NCI-H128 (cell line): ENCODE data around the gene CXCL11.
"Not testable (repeated sequence)": the region's sequence is repeated elsewhere in the genome, so short reads cannot be mapped to it uniquely, and the experiment has no call there.

Experiments
- DNase-seq: peaks from one replicate; lab custom pipeline; 2025; ENCODE audit not compliant: unreplicated experiment; lab: John Stamatoyannopoulos, UW

Gene CXCL11

DNA sequence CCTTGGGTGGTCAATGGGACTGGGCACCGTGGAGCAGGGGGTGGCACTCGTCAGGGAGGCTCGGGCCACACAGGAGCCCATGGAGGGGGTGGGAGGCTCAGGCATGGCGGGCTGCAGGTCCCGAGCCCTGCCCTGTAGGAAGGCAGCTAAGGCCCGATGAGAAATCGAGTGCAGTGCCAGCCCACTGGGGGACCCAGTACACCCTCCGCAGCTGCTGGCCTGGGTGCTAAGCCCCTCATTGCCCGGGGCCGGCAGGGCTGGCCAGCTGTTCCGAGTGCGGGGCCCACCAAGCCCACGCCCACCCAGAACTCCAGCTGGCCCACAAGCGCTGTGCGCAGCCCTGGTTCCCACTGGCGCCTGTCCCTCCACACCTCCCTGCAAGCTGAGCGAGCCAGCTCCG, 7.4 kb upstream of the CXCL11 start:
- DNase-seq = not testable (repeated sequence)

DNA sequence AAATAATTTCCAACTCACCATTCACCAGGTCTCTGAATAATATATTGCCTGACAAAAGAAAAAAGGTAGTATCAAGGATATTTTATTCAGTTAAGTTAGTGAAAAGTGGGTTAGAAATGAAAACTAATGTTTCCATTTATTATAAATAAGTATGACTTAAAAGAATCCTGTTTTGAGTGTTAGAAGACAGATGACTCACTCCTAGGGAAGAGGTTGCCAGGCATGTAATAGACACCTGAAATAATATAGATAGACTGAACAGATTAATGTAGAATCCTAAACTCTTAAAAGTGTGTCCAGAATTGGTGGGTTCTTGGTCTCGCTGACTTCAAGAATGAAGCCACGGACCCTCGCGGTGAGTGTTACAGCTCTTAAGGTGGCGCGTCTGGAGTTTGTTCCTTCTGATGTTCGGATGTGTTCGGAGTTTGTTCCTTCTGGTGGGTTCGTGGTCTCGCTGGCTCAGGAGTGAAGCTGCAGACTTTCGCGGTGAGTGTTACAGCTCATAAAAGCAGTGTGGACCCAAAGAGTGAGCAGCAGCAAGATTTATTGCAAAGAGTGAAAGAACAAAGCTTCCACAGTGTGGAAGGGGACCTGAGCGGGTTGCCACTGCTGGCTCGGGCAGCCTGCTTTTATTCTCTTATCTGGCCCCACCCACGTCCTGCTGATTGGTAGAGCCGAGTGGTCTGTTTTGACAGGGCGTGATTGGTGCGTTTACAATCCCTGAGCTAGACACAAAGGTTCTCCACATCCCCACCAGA, 6.5 kb upstream of the CXCL11 start:
- DNase-seq = not testable (repeated sequence)

DNA sequence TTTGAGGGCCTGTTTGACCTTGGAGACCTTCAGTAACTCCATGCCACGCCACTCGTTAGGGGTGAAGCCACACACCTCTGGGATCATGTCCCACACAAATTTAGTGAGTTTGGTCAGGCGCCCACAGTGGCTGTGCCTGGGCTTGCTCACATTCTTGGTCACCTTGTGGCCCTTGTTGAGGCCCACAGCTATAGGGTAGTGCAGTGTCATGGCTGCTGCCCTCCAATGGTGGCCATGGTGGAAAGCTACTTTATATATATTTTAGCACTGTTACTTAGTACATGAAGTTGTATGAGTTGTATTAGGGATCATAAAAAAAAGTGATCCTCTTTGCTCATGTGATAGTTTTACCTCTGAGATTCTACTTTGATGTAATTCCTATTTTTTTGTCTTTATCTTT, 985 bp upstream of the CXCL11 start:
- DNase-seq = no peak

DNA sequence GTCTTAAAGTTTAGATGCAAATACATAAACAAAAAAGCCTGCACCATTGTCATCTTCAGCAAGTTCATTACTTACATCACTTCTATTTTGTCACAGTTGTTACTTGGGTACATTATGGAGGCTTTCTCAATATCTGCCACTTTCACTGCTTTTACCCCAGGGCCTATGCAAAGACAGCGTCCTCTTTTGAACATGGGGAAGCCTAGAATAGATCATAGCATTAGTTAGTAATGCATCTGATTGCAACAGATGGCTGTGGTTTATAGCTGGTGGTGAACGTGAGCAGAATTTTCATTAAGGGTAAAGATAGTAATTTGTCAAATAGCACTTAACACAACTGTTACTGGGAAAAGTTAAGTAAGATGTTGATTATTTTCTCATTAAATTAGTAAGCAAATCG, 729 bp downstream of the CXCL11 start:
- no peak for DNase-seq

DNA sequence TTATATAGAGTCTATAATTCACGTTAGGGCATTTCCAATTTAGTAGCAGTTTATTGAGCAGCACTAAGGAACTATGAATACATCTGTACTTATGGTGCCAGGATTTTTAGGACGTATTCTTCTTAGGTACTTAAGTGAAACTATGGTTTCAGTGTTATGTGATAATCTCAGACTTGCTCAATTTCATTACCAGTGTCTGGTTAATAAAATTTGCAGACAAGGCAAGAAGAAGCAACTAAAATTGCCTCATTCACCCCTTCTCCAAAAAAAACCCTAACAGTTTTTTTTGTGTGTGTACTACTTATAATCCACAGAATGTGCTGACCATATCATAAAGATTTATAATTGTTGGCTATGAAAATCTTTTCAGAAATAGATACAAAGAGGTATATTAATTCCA, 6.6 kb downstream of the CXCL11 start:
- no peak for DNase-seq

DNA sequence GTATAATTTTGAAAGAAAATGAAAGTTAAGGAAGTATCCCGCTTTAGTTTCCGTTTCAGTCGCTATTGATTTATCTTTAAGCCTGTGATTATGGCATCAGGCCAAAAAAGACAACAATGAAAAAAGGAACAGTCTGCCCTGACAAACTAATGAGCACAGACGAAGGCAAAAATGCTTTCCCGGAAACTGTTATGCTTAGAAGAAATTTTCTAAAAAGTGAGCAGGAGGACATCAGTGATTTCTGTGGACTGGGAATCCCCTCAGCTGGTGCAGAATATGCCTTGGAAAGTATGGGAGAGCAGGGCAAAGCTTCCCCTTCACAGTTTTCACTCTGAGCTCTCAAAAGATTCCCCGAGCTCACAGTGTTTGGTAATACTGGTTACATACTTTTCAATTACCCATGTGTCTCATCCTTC, 7.5 kb downstream of the CXCL11 start:
- no peak for DNase-seq

DNA sequence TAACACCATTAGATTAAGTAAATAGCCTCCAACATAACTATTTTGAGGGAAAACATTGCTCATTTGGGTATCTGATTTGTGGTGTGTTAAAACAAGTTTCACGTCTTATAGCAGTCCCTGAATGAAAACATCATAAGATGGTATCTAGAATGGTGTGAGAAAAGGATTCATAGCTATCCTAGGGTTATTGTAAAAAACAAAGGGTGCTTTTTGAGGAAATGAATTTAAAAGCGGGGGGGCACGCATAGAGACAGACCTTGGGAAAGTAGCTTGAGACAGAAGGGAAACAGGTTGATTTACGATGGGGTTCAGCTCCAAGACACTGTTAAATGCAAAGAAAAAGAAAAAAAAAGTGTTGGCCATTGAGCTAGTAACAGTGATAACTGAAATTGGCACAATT, 11.8 kb downstream of the CXCL11 start:
- no peak for DNase-seq

DNA sequence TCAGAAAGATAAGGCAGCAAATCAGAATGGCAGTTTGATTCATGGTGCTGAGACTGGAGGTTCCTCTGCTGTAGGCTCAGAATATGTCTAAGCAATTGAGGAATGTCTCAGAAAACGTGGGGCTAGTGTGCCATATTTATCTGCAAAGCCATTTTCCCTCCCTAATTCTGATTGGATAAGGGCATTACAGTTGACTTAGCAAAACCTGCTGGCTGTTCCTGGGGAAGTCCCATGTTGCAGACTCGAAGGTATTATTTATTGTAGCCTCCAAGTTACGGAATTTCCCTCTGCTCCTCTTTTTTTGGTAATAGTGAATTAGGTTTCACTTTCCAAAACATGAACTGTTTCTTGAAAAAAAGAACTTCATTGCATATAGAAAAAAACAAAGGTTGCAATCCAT, 12.5 kb downstream of the CXCL11 start, which contains the start of gene CXCL10:
CXCL10 (minus strand) TSS at position 109 of the 400 bp plus-strand sequence; CDS start at position 43, 66 bp downstream.
- no peak for DNase-seq

DNA sequence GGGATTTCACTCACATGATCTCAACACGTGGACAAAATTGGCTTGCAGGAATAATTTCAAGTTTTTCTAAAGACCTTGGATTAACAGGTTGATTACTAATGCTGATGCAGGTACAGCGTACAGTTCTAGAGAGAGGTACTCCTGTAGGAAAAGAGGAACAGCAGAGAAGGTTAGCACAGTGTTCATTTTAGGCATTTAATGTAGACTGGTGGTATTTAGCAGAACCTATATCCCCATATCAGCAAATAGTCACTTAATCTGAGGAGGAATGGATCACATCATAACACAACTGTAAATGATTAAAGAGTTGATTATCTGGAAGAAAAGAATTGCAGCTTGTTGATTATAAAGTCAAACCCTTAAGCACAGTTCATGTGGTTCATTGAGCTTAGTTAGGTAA, 13.2 kb downstream of the CXCL11 start:
- no peak for DNase-seq

DNA sequence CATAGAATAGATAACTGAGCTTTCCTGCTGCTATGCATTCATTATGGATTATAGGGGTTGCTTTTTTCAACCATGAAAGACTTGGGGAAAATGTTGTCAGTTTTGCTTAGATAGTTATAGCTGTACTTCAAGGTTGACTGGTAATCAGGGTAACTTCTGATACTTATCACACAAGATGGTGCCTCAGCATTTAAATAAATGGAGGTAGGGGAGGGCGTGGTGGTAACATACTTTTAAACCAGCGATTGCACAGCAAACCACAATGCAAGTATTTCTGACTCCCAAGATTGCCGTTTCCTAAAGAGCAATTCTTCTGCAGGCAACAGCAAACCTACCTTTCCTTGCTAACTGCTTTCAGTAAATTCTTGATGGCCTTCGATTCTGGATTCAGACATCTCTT, 13.8 kb downstream of the CXCL11 start:
- no peak for DNase-seq

DNA sequence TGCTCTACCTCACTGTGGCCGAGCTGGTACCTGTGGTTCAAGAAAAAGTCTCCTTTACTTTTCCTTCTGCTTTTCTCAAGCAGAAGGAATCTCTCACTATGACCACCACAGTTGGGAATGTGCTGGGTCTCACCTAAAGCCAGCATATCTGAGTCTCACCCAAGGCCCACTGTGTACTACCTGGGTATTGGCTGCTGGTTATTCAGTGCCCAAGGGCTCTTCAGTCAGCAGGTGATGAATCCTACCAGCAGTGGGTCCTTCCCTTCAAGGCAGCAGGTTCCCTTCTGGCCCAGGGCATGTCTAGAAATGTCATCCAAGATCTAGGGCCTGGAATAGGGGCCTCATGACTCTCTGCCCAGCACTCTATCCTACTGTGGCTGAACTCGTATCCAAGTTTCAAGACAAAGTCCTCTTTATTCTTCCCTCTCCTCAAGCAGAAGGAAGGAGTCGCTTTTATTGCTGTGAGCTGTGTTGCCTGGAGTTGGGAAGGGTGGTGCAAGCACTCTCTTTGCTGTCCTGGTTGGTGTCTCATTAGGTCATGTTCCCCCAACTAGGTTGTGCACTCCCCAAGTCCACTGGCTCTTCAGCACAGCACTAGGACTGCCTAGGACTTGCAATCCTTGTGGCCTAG, 18.7 kb downstream of the CXCL11 start:
- no peak for DNase-seq

DNA sequence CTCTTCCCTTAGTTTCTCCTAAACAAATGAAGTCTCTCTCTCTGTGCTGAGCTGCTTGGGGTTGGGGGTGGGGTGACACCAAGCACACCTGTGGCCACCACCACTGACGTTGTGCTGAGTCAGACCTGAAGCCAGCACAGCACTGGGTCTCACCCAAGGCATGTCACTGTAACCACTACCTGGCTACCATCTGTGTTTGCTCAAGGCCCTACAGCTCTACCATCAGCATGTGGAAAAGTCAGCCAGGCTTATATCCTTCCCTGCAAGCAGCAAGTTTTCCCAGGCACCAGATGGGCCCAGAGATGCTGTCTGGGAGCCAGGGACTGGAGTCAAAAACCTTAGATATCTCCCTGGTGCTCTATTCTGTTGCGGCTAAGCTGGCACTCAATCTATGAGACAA, 19.5 kb downstream of the CXCL11 start:
- DNase-seq = no peak

DNA sequence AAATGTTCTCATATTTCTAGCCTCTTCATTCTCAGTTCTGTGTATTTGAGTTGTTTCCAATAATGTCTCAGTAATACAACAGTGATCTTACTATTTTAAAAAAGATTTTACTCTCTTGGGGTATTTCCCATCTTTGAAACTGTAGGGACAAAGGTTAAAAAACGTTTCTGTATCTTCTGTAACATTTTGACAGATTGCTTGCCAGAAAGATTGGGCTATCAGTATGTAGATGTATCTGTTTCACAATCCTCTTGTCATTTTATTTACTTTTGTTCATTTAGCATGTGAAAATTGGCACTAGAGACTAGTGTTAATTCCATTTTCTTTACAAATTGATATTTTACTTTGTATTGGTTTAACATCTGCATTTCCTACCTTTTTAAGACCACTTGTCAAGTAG, 22.3 kb downstream of the CXCL11 start:
- DNase-seq = no peak

DNA sequence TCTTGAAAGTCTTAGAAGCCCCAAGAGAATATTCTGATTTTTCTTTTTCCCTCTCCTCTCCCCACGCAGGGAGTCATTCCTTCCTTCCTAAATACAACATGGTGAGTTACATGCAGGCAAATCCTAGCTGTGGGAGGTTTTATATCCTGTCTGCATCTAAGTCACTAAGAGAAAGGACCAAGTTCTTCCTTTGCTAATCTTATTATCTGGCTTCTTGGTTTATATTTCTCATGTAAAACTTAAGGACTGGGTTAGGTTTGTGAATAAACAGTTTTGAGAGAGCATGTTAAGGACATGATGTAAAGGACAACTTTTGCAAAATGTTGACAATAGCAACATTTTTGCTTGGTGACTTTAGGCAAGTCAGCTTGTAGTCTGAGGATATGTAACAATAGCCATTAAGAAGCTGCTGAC, 23.5 kb downstream of the CXCL11 start:
- DNase-seq = no peak

DNA sequence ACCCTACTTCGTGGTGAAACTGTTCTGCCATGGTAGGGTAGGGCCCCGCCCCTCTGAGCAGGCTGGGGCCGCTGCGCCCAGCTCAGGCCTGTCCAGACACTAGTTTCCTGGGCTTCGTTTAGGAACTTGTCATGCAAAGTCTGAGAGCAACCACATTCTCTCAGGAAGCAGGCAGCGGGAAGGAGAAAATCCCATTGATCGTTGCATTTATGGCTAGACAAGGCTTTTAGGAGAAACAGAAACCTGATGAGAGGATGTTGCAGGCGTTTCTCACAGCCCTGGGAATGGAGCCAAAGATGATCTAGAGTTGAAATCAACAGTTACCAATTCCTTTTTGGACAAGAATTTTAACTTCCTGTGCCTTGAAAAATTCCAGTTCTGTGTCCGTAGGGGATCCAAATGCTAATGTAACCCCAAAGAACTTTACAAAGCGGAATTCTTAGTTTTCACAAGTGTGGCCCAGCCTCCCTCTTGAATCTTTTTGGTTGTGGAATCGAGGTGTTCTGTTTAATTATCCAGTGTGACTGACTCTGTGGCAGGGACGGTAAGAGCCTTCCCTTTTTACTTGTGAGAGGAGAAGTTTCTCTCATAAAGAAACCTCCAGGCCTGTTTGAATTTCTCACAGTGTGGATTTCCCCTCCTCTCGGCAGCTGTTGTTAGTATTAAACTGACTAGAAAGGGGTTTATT, 24.0 kb downstream of the CXCL11 start:
- DNase-seq = no peak

DNA sequence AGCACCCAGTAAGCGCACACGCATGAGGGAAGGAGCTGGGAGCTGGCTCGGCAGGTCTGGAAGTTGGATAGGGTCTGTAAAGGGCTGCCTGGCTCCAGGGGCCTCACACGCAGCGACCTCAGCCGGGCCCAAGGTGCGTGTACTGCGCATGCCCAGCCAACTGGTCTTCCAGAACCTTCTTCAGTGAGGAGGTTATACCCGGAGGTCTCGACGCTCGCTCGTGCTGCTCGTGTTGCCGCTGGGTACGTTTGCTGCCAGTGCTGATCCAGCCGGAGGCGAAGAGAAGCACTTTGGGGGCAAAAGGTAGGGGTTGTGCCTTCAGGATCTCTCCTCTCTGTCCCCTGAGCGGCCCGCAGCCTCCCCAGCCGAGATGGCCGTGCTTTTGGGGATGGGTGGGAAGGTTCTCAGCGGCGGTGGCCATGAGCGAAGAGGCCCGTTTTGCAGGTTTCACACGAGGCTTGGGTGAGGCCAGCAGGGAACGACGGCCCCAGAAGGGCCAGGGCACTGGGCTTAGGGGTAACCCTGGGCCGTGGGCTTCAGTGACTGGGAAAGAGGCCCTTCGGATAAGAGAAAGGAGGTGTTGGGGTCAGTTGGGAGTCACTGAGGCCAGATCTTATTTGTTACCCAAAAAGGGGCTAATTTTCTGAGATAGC, 24.7 kb downstream of the CXCL11 start:
- no peak for DNase-seq

DNA sequence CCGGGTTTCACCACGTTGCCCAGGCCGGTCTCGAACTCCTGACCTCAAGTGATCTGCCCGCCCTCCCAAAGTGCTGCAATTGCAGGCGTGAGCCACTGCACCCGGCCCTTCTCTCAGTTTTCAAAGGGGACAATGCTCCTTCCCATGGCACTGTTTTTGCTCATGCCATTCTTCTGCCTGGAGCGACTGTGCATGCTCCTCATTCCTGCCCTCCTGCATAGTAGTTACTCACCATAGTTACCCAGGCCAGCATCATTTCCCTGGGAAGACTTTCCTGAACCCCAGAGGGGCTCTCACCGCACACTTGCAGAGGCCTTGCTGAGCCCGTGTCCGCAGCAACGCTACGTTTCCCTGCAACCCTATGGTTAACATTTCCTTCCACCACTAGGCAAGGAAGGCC, 25.3 kb downstream of the CXCL11 start:
- DNase-seq = no peak

DNA sequence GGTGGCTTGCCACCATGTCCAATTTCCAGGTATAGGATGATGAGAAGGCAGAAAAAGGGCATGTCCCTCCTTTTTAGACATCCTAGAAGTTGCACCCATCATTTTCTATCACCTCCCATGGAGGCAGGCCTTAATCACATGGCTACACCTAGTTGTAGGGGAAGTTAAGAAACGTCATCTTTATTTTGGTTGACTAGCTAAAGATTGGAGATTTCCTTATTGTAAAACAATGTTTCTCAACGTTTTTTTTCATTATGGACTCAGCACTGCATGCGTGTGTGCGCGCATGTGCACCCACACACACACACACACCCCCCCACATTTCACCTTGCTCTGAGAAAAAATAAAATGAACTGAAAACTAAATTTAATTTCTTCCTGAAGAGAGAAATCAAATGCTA, 26.6 kb downstream of the CXCL11 start:
- no peak for DNase-seq

DNA sequence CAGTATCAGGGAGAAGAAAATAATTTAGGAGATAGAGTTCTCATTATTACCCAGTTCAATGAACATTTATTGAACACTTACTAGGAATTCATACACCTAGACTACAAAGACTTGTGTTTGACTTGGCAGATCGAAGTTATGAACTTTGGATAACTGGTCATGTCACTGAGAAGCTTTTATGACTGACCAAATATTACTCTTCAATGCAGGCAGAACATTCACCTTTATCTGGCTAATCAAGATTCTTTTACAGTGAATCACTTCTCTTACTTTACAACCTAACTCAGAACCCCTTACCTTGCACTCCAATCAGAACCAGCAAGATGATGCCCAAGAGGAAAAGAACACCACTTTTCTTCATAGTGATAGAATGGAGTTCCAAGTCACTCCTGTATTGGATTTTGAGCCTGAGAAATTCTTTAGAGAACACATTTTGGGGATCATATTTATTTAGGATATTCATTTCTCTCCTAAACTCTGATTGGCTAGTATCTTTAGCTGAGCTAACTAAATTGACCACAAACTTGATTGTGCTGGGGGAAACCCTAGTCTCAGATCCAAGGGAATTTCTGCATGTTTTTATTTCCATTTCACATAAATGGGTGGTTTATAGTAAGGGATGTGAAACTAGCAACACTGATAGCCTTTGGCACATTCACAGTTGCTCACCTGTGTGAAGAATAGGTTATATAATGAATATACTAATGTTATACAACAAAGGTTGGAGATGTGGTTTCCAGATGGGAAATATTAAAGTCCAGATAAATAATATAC, 28.6 kb downstream of the CXCL11 start, which contains the start of gene CXCL9:
CXCL9 (minus strand) TSS at position 421 of the 774 bp plus-strand sequence; CDS start at position 361, 60 bp downstream.
- no peak for DNase-seq

DNA sequence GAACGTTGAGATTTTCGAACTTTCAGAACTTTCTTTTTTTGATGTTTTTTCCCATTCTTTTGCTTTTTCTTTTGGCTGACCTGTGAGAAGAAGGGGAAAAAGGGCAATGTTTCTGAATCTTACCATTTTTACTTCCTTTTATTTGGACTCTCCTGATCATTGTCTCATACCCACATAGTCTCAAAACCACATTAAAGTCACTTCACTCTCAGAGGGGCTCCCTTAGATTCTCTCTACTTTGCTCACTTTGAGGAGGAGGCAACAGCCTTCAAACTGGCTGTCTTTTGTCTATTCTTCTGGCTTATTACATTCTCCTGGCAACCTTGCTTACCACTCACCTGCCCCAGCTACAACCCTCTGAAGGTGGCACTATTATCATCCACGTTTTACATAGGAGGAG, 32.2 kb downstream of the CXCL11 start:
- DNase-seq = no peak

DNA sequence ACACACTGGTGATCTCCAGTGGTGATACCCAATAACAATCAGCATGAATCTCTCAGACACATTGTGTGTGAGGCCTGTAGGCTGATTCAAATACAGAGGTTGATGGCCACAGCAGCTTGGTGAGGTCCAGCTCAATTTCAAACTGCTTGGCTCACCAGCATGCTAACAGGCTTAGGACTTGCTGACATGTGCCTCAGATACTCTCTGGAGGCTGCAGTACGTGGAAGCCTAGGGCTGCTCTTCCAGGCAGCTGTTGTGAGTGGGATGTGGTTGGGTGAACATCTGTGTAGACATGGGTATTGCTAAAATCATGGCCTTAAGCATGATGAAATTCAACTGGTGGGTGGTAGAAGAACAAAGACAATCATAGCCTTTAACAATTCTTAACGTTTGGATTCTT, 32.8 kb downstream of the CXCL11 start:
- no peak for DNase-seq
